ENCODE data around the gene ZNF718.

GRCh38 chr4:205097-205756, 80.9 kb downstream of the ZNF718 start:
- TF ChIP-seq EP300 (IDR thresholded peaks at IDR 0.05) (no peak), CTCF (IDR thresholded peaks at IDR 0.05) (no peak), POLR2AphosphoS5 (IDR thresholded peaks at IDR 0.05) (no peak)

Measured in gastroesophageal sphincter (tissue), 3 donors.